Loucy (cell line): ENCODE data around the gene TRAFD1.

Experiments
- H2AFZ ChIP-seq: fragments of 200-600 bp; sonication (generic); 2 replicates; pipeline ENCODE4 v1.6.0; 2016; ENCODE audit warnings: antibody characterized with exemption, mild to moderate bottlenecking, low read length, moderate library complexity
- H3F3A ChIP-seq: fragments of 200-600 bp; 2 replicates; pipeline ENCODE4 v1.6.0; 2016; ENCODE audit warnings: antibody characterized with exemption, low read depth, mild to moderate bottlenecking
- H3K27me3 ChIP-seq: fragments of 200-600 bp; sonication (generic); 2 replicates; pipeline ENCODE4 v1.6.1; 2014; ENCODE audit warnings: low read length, mild to moderate bottlenecking; ENCODE audit not compliant: insufficient read depth, poor library complexity, severe bottlenecking
- H3K36me3 ChIP-seq: fragments of 200-600 bp; sonication (generic); 2 replicates; pipeline ENCODE4 v1.6.1; 2016; ENCODE audit warnings: low read length; ENCODE audit not compliant: insufficient read depth
- H3K4me1 ChIP-seq: fragments of 200-600 bp; sonication (generic); 2 replicates; pipeline ENCODE4 v1.5.1; 2014; ENCODE audit warnings: low read length, mild to moderate bottlenecking; ENCODE audit not compliant: insufficient read depth, poor library complexity, severe bottlenecking
- H3K4me2 ChIP-seq: fragments of 200-600 bp; sonication (generic); 2 replicates; pipeline ENCODE4 v1.6.0; 2014; ENCODE audit warnings: antibody characterized with exemption, low read length, low read depth, mild to moderate bottlenecking; ENCODE audit not compliant: poor library complexity, severe bottlenecking
- H3K4me3 ChIP-seq: fragments of 200-600 bp; sonication (generic); 2 replicates; pipeline ENCODE4 v1.5.1; 2014; ENCODE audit warnings: low read length, mild to moderate bottlenecking, mixed read lengths; ENCODE audit not compliant: poor library complexity, severe bottlenecking
- H3K79me2 ChIP-seq: fragments of 200-600 bp; sonication (generic); 2 replicates; pipeline ENCODE4 v1.6.1; 2014; ENCODE audit warnings: low read length; ENCODE audit not compliant: insufficient read depth
- H3K9ac ChIP-seq: fragments of 200-600 bp; sonication (generic); 2 replicates; pipeline ENCODE4 v1.6.0; 2014; ENCODE audit warnings: mild to moderate bottlenecking, low read depth, low read length, moderate library complexity; ENCODE audit not compliant: poor library complexity, severe bottlenecking
- H3K9me2 ChIP-seq: fragments of 200-600 bp; sonication (generic); replicated peaks from 2 replicates; pipeline ENCODE4 v1.6.1; 2016; ENCODE audit warnings: low read depth, low read length, mixed read lengths
- H3K9me3 ChIP-seq: fragments of 200-600 bp; sonication (generic); 2 replicates; pipeline ENCODE4 v1.6.1; 2014; ENCODE audit warnings: mild to moderate bottlenecking, antibody characterized with exemption, low read length, low read depth; ENCODE audit not compliant: insufficient read depth
- H4K20me1 ChIP-seq: fragments of 200-600 bp; sonication (generic); 2 replicates; pipeline ENCODE4 v1.6.0; 2014; ENCODE audit warnings: antibody characterized with exemption, low read length, mild to moderate bottlenecking; ENCODE audit not compliant: insufficient read depth, poor library complexity, severe bottlenecking
- EZH2phosphoT487 ChIP-seq: fragments of 200-600 bp; IDR thresholded peaks from 2 replicates; pipeline ENCODE4 v1.6.1; 2018; ENCODE audit warnings: antibody characterized with exemption, mild to moderate bottlenecking, moderate library complexity, borderline replicate concordance
- TF ChIP-seq, protein P1 (sequence below): fragments of 200-600 bp; sonication (generic); conservative IDR thresholded peaks from 2 replicates; pipeline ENCODE4 v1.5.1; 2014; ENCODE audit warnings: mild to moderate bottlenecking, antibody characterized with exemption, low read length

TRAFD1 gene

DNA sequence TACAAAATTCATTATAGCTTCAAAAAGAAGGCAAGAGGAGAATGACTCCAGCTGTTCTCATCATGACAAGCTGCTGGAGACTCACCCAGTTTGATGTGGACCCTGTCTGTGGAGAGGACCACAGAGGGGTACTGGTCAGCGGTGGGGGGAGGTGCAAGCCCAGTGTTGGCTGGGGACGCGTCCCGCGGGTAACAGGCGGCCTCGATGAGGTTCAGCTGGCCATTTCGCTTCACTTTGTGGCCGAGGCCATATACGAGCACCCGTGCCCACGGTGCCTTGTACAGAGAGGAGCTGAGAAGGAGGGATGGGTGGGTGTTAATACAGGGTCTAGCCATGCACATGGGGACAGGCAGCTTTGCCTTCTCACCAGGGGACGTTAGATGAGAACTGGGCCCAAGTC, 67.1 kb downstream of the TRAFD1 start:
- Histone ChIP-seq H3K36me3 (peaks cover 51% of the 10 kb centered on the region; the same call in 1 of the 2 replicates), H3K9me2 (no peaks in the 10 kb centered on the region), H3F3A (no peaks in the 10 kb centered on the region), H3K9me3 (no peaks in the 10 kb centered on the region), H3K9ac (no peak overlapping the region), H3K4me1 (no peaks in the 10 kb centered on the region), H4K20me1 (no peaks in the 10 kb centered on the region), H2AFZ (no peak overlapping the region), H3K27me3 (no peaks in the 10 kb centered on the region), H3K79me2 (no peaks in the 10 kb centered on the region), H3K4me3 (no peak overlapping the region), H3K4me2 (no peak overlapping the region)
- TF ChIP-seq, protein P1, sequence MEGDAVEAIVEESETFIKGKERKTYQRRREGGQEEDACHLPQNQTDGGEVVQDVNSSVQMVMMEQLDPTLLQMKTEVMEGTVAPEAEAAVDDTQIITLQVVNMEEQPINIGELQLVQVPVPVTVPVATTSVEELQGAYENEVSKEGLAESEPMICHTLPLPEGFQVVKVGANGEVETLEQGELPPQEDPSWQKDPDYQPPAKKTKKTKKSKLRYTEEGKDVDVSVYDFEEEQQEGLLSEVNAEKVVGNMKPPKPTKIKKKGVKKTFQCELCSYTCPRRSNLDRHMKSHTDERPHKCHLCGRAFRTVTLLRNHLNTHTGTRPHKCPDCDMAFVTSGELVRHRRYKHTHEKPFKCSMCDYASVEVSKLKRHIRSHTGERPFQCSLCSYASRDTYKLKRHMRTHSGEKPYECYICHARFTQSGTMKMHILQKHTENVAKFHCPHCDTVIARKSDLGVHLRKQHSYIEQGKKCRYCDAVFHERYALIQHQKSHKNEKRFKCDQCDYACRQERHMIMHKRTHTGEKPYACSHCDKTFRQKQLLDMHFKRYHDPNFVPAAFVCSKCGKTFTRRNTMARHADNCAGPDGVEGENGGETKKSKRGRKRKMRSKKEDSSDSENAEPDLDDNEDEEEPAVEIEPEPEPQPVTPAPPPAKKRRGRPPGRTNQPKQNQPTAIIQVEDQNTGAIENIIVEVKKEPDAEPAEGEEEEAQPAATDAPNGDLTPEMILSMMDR, result no peak
- TF ChIP-seq EZH2phosphoT487, result no peak

GRCh38 chr12:112194601-112195247, 69.4 kb downstream of the TRAFD1 start:
- H3K27me3 ChIP-seq, result no peaks in the 10 kb centered on the region
- no peak overlapping the region for H2AFZ ChIP-seq
- H3K36me3 ChIP-seq, result peaks cover 64% of the 10 kb centered on the region; the same call in 1 of the 2 replicates
- no peaks in the 10 kb centered on the region for H3K9me3 ChIP-seq
- no peaks in the 10 kb centered on the region for H3K9me2 ChIP-seq
- no peak for TF ChIP-seq EZH2phosphoT487
- TF ChIP-seq, protein P1, result no peak
- H3F3A ChIP-seq, result no peaks in the 10 kb centered on the region
- H3K79me2 ChIP-seq, result no peaks in the 10 kb centered on the region
- no peaks in the 10 kb centered on the region for H4K20me1 ChIP-seq
- no peak overlapping the region for H3K4me3 ChIP-seq
- H3K4me2 ChIP-seq, result no peak overlapping the region
- H3K4me1 ChIP-seq, result no peaks in the 10 kb centered on the region
- no peak overlapping the region for H3K9ac ChIP-seq

DNA sequence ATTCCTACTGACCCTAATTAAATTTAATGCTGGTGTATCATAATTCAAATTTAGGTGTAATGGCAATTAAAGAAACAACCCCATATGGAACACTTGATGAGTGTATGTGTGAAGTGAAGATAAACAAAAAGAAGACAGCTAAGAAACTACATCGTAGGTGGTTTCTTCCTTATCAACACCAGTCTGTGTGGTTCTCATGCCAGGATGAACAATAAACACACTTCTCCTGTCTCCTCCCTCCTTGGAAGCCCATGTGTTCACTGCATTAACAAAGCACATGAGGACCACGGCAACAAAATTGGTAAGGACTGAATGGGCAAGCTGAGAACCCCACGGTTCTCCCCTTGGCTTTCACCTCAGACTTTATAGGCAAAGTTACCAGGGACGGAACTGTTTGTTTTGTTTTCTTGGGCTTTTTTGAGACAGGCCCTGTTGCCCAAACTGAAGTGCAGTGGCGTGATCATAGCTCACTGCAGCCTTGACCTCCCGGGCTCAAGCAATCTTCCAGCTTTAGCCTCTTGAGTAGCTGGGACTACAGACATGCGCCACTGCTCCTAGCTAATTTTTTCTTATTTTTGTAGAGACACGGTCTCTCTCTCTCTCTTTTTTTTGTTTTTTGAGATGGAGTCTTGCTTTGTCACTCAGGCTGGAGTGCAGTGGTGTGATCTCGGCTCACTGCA, 71.0 kb downstream of the TRAFD1 start:
- no peak overlapping the region for H3K4me3 ChIP-seq
- no peaks in the 10 kb centered on the region for H3K27me3 ChIP-seq
- H3K9ac ChIP-seq, result no peak overlapping the region
- H3K9me3 ChIP-seq, result no peaks in the 10 kb centered on the region
- H4K20me1 ChIP-seq, result no peaks in the 10 kb centered on the region
- no peaks in the 10 kb centered on the region for H3F3A ChIP-seq
- H3K4me2 ChIP-seq, result no peak overlapping the region
- peaks cover 63% of the 10 kb centered on the region; the same call in 1 of the 2 replicates for H3K36me3 ChIP-seq
- H3K4me1 ChIP-seq, result no peaks in the 10 kb centered on the region
- H3K9me2 ChIP-seq, result no peaks in the 10 kb centered on the region
- no peak for TF ChIP-seq EZH2phosphoT487
- TF ChIP-seq, protein P1, result no peak
- H3K79me2 ChIP-seq, result no peaks in the 10 kb centered on the region
- H2AFZ ChIP-seq, result no peak overlapping the region
